GM21390 (cell line): Measurements from ENCODE around the gene R3HCC1L.

ENCODE experiments used
- ATAC-seq: cut with Tn5 transposase; IDR thresholded peaks from one replicate; pipeline ENCODE4 v1.9.1; 2021; ENCODE audit not compliant: unreplicated experiment

Gene R3HCC1L

DNA sequence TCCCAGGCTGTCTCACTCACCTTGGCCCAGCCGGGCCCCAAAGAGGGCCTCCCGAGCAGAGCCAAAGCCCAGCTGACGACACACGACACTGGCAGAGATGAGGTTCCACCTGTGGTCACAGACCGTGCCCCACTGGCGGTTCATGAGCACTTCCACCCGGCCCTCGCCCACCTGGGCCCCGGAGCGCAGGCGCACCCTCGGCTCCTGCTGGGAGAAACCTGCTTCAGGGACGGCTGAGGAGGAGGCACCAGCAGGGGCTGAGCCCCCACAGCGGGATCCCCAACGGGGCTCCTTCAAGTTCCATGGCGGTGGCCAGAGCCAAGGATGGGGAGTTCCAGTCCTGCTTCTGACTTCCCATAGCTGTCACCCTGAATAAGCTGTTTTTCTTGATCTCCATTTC lies 123.5 kb downstream of the R3HCC1L start:
- no peak for ATAC-seq

- ATAC-seq: no peak
Measured at GRCh38 chr10:98258683-98259454, 124.4 kb downstream of the R3HCC1L start.

DNA sequence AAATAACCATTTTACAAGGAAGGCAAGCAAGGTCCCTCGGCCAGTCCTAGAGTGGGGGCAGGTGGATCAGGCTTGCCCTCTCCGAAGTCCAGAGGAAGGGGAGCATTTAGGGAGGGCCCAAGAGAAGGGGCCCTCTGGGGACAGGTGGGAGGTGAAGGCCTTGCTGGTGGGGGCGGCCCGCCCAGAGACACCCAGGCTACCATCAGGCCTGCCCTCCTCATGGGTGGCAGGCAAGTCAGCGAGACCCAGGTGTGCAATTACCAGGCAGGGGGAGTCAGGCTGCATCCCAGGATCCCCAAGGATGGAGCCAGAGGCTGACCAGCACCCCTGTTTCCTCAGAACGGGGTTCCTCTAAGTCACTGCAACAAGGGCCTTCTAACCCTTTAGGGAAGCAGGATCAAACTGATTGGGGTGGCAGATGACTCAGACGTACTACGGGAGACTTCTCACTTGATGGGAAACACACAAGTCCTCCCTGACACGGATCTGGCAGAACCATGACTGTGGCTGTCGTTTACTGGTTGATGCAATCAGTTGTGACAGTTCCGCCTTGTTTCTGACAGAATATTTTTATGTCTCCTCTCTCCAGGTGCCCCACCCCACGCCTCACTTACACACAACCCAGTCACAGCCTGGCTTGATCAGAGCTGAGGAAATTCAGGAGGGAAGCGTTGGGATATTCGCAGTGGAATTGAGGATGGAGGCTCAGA lies 125.3 kb downstream of the R3HCC1L start:
- ATAC-seq: no peak

- no peak for ATAC-seq
Measured at GRCh38 chr10:98260350-98260749, 125.9 kb downstream of the R3HCC1L start.

GRCh38 chr10:98260752-98261151 lies 126.3 kb downstream of the R3HCC1L start:
- no peak for ATAC-seq

DNA sequence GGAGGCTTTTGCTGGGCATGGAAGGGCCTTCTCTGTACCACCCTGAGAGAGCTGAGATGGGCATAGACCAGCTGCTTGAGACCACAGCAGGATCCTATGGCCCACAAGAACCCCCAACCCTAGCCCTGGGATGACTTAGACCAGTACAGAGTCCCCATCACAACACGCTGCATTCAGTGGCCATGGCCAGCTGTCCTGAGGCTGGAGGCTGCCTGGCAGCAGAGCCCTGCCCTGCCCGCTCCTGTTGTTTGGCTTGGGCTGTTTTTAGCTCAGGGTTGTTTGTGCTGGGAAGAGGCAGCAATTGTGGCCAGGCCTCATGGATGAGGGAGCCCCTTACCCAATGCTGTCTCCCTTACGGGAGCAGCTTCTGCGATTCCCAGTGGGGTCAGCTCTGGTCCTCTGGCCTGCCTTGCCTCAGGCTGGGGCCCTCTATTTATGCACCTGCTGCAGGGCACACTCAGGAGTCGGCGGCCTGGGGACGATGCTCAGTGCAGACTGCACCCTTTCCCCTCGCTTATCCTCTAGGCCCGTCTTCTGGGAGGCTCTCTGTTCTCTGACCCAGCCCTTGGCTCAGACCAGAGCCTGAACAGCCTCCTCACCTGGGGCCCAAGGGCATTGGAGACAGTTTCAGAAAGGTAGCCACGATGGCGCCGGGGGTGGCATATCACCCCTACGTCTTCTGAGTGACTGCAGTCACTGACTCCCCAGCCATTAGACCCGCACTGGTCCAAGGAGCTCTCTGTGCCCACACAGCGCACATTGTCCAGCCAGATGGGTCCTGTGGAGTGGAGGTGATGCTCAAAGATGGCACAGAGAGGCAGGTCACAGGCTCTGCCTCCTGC lies 127.2 kb downstream of the R3HCC1L start:
- ATAC-seq: no peak

GRCh38 chr10:98262571-98262970 lies 128.1 kb downstream of the R3HCC1L start:
- no peak for ATAC-seq

- ATAC-seq: no peak
Measured at GRCh38 chr10:98263088-98263487, 128.6 kb downstream of the R3HCC1L start.

GRCh38 chr10:98264378-98265065 lies 130.1 kb downstream of the R3HCC1L start:
- ATAC-seq: no peak

DNA sequence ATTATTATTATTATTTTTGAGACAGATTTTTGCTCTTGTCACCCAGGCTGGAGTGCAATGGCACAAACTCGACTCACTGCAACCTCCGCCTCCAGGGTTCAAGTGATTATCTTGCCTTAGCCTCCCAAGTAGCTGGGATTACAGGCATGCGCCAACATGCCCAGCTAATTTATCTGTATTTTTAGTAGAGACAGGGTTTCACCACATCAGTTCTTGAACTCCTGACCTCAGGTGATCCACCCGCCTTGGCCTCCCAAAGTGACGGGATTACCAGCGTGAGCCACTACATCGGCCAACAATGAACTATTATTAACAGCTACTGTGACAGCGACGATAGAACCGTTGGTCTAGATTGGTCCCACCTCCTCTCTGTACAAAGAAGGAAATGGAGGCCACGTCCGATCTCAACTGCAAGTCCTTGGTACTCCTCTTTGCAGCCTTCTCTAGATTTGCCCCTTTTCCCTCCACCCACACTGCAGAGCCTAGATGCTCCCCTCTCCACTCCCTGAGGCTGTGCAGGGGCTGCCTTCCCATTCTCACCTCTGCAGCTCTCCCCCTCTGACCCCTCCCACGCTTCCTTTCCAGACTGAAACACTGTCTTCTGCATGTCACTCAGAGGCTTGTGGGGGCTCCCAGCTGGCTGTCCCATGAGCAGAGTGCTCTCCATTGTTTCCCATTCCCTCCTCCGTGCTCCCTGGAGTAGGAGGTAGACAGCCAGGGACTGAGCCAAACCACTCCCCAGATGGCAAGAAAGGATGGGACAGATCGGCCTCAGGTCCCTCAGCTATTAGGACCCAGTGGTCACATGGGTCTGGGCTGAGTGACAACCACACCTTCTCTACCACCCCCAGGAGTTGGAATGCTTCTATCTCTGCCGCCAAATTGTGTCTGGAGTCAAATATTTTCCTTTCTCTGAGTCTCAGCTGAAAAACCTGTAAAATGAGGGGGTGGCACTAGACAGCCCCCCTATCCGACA lies 131.2 kb downstream of the R3HCC1L start:
- ATAC-seq: no peak

DNA sequence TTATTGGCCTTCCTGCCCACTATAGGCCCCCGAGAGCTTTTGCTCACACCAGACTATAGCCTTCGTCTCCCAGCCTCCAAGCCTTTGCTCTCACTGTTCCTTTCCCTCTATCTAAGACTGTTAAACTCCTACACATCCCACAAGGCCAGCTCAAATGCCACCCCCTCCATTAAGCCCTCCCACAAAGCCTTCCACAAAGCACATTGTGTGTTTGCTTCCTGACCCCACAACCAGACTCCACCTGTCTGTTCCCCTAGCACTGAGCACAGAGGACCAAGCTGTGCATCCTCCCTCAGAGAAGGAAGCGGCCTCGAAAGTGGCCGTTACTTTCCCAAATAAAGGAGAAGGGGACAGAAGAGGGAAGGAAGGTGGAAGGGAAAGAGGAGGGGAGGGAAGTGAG lies 132.2 kb downstream of the R3HCC1L start:
- ATAC-seq: no peak

DNA sequence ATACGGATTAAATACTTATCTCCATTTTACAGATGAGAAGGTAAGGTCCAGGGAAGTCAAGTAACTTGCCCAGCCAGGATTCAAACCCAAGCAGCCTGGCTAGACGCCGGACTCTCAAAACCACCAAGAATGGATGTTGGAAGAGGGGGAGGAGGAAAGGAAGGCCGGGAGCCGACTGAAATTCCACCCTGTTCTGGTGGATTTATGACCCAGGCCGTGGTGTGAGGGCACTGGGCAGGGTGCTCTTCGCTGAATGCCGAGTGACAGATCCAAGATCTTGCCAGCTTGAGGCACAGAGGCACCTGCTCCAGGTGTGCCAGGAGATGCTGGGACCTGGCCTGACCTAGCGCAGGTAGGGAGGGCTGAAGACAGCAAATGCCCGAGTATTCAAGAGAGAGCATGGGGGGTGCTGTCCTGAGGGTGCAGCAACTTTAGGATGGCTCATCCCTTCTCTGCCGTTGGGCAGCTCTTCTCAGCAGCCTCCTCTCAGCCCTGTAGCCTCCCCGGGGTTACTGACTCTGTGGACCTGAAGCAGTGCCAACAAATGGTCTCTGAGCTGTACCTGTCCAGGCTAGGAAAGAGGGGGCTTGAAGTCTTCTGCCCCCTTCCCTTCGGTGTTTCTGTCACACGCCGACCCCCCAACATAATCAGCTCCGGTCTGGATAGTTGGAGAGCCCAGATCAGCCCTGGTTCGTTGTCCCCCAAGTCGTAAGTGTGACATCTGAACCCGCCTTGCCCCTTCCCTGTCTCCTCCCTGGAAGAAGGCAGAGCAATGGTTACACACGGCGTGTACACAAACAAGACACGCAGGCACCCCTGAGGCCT lies 132.8 kb downstream of the R3HCC1L start:
- no peak for ATAC-seq

DNA sequence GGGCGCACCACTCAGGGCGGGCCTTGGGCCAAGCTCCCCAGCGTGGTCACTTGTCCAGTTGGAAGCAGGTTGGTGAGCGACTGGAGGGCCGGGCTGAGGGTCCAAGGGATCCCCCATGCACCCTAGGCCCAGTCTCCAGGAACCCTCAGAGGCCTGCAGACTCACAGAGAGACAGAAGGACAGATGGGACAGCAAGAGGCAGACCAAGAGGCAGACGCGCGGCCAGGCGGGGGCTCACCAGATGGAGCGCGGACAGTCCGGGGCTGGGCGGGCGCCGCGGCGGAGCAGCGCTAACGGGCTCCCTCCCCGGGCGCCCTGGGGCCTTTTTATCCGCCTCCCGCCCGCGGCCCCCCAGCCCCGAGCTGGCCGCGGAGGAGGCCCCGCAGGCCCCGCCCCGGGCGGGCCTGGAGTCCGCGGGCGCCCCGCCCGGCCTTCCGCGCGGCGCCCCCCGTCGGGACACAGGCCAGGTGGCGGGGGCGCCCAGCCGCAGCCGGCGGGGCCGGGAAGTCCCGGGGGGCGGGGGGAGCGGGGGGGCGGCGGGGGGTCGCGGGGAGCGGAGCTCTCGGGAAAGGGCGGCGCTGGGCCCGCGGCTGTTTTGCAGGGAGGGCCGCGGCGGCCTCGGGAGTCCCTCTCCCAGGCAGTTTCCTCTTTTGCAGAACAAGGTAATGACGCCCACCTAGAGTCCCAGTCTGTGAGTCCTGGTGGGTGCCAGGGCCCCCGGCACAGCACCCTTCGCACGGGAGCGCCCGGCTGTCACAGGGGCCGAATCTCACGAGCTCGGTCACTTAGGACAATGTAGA lies 133.6 kb downstream of the R3HCC1L start, which contains the start of gene LOXL4:
TSS of gene LOXL4 (minus strand) at position 301 of the 800 bp plus-strand sequence. CDS start 5,175 bp downstream, outside the sequence.
- ATAC-seq: no peak

DNA sequence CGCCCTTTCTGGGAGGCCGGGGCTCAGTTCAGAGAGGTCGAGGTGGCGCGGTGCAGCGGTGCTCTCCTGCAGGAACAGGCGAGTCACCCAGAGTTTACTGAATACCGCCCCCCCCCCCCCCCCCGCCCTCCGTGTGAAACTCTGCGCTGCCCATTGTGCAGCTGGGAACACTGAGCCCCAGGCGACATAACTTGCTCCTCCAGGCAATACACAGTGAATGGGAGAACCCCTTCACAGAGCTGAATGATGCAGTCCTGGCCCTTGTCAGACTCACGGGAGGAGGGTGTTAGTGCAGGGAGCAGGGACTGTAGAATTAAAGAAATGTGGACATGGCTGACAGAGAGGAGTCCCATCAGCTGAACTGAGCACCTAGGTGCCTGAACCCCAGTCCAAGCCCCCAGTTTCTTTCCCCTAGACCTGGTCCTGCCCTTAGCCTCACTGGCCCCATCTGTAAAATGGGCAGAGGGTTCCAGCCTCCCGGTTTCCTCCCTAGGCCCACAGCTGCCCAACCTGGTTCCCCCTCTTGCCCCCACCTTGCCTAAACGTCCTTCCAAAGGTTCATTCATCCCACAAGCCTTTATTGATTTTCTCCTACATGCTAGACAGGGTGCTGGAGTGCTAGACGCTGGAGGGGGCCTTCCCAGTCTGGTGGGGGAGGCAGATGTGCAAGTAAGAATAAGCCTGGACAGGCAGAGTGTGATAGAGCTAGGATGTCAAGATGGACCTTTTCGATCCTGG lies 134.4 kb downstream of the R3HCC1L start:
- no peak for ATAC-seq

GRCh38 chr10:98269435-98269912 lies 135.0 kb downstream of the R3HCC1L start:
- ATAC-seq: no peak

- no peak for ATAC-seq
Measured at GRCh38 chr10:98270073-98270740, 135.8 kb downstream of the R3HCC1L start.

GRCh38 chr10:98270786-98271185 lies 136.3 kb downstream of the R3HCC1L start:
- no peak for ATAC-seq
